ENCODE data around the gene MRAP2. TPM values are rescaled to one million over a fixed set of nuclear protein-coding genes. Genes with fewer than 3 reads are reported as not detected.
A peak's percentile ranks its signal among the peaks of the same experiment; 100 is the strongest.

The MRAP2 gene
- total RNA-seq (1 to 10 TPM in 2 of 4 donors, under 1 TPM in 2; 0.37 to 1.4 (median 0.92) TPM), polyA plus RNA-seq (0.63 TPM)
- long read RNA-seq, donor 1, partial matches to known transcripts, result 0 of 3 reads
- long read RNA-seq, donor 1, other reads (novel, unspliced or antisense), result 0 of 3 reads
- long read RNA-seq, donor 2, partial matches to known transcripts, result 0 of 1 reads
- long read RNA-seq, donor 2, other reads (novel, unspliced or antisense), result 0 of 1 reads
- long read RNA-seq, donor 3, partial matches to known transcripts, result 0 of 3 reads
- long read RNA-seq, donor 3, other reads (novel, unspliced or antisense), result 0 of 3 reads
- long read RNA-seq, donor 4, partial matches to known transcripts, result 0 of 2 reads
- long read RNA-seq, donor 4, other reads (novel, unspliced or antisense), result 0 of 2 reads

DNA sequence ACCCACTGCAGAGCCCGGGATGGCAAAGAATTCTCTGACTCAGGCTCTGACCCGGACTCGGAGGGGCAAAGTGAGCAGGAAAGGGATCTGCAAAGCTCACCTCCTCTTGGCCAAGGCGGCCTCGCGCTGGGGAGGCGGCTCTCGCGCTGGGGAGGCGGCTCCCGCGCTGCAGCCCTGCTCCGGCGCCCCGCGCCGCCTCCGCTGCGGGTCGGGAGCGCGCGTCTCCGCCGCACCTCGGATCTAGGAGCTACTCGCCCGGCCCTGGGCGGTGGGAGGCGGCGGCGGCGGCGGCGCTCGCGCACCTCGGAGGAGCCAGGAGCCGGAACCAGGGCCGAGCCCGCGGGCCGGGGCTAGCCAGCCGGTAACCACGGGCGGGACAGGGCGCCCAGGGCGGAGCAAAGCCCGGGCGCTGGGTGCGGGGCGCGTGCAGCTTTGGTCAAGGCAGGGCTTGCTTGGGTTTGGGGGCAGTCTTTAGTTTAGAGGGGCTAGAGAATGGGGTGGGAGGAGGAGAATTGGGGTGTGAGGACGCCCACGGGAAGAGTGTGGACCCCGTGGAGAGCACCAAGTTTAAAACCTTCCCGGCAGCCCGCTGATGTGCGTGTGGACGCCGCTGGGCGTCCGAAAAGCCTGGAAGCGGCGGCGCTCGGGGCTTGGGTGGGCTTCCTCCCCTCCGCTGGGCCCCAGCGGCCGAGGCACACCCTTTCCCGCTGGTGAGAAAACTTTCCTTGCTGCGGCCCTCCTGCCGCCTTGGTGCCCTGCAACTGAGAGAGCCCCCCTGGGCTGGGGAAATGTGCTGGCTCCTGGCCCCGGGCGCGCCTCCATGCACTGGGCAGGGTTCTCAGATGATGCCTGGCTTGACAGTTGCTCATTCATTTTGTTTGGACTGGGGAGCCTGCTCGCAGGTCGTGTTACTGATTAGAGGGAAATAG lies at the start of gene MRAP2:
Gene MRAP2 (plus strand): TSS at position 250 of the 929 bp plus-strand sequence. CDS start 21,547 bp downstream, outside the sequence.
- Histone ChIP-seq H3K27ac (ENCODE audit: low read length) (no peak within 1 kb of the TSS), H3K4me1 (ENCODE audit: control insufficient read depth, insufficient read depth, low read length) (no peaks in the 10 kb centered on the region), H3K9me3 (ENCODE audit: control insufficient read depth, low read length) (no peaks in the 10 kb centered on the region), H3K4me3 (ENCODE audit: low read length) (peak within 1 kb of the TSS; percentile 81), H3K27me3 (ENCODE audit: control insufficient read depth, insufficient read depth) (peaks cover 3% of the 10 kb centered on the region)
- peak; percentile 89 to 90 for ATAC-seq
- intact Hi-C loops (cut with DNase I), result no loop called here
- WGBS, result under 1% methylated on average over 78 of the region's 78 CpGs
- peak; percentile 37 to 72 (median 65) for DNase-seq

- H3K4me1 ChIP-seq (ENCODE audit: control insufficient read depth, insufficient read depth, low read length), result no peaks in the 10 kb centered on the region
- no peak overlapping the region for H3K4me3 ChIP-seq (ENCODE audit: low read length)
- H3K9me3 ChIP-seq (ENCODE audit: control insufficient read depth, low read length), result no peaks in the 10 kb centered on the region
- H3K27me3 ChIP-seq (ENCODE audit: control insufficient read depth, insufficient read depth), result no peaks in the 10 kb centered on the region
- DNase-seq (no peak), ATAC-seq (no peak)
- H3K27ac ChIP-seq (ENCODE audit: low read length), result no peak overlapping the region
- WGBS, result 95% methylated on average over 1 of the region's 1 CpG
- intact Hi-C loops (cut with DNase I), result no loop called here
Observed at GRCh38 chr6:83984411-83984810, 49.2 kb upstream of the MRAP2 start.

GRCh38 chr6:83985308-83985713 lies 48.3 kb upstream of the MRAP2 start:
- WGBS, result 48% methylated on average over 1 of the region's 1 CpG
- ATAC-seq (no peak), DNase-seq (no peak)
- intact Hi-C loops (cut with DNase I), result no loop called here
- Histone ChIP-seq H3K4me3 (ENCODE audit: low read length) (no peak overlapping the region), H3K4me1 (ENCODE audit: control insufficient read depth, insufficient read depth, low read length) (no peaks in the 10 kb centered on the region), H3K27ac (ENCODE audit: low read length) (no peak overlapping the region), H3K27me3 (ENCODE audit: control insufficient read depth, insufficient read depth) (no peaks in the 10 kb centered on the region), H3K9me3 (ENCODE audit: control insufficient read depth, low read length) (no peaks in the 10 kb centered on the region)

DNA sequence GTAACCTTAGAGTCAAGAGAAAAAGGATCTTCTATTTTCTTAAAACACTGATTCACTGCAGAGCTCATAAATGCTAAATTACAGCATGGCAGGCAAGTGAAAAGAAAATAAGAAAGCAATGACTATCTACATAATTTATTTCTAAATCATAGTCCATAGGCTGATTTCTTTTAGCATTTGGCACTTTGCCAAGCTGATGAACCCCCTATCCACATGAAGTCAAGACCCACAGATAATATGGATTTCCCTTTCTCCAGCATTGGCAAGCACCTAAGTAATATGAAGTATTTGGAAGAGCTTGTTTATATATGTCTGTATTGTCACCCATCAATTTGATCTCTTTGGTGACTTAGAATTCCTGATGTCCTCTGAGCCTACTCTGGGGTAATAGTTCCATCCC lies 47.9 kb upstream of the MRAP2 start:
- H3K4me3 ChIP-seq (ENCODE audit: low read length), result no peak overlapping the region
- no peaks in the 10 kb centered on the region for H3K9me3 ChIP-seq (ENCODE audit: control insufficient read depth, low read length)
- H3K27ac ChIP-seq (ENCODE audit: low read length), result no peak overlapping the region
- intact Hi-C loops (cut with DNase I), result no loop called here
- DNase-seq (no peak), ATAC-seq (no peak)
- H3K4me1 ChIP-seq (ENCODE audit: control insufficient read depth, insufficient read depth, low read length), result no peaks in the 10 kb centered on the region
- H3K27me3 ChIP-seq (ENCODE audit: control insufficient read depth, insufficient read depth), result no peaks in the 10 kb centered on the region

DNA sequence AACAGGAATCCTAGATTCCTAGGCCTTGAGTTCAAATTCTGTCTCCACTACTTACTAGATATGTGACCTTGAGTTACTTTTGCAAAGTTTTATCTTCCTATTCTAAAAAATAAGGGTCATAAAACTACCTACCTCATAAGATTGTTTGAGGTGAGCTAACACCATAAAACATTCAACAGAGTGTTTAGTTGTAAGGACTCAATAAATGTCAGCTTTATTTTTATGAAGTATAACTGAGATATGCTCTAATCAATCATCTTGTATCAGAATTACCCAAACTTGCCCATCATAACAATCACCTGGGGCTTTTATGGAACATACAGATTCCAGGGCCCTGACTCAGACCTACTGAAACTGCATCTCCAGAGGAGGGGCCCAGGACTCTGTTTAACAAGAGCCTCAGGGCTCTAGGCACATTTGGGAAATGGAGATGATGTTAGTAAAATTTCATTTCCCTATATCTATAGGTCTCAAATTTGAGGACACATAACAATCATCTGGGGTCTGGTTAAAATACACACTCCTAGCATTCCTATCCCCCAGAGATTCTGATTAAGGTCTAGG lies 35.5 kb upstream of the MRAP2 start:
- Histone ChIP-seq H3K4me3 (ENCODE audit: low read length) (no peak overlapping the region), H3K4me1 (ENCODE audit: control insufficient read depth, insufficient read depth, low read length) (no peaks in the 10 kb centered on the region), H3K27ac (ENCODE audit: low read length) (no peak overlapping the region), H3K9me3 (ENCODE audit: control insufficient read depth, low read length) (no peaks in the 10 kb centered on the region), H3K27me3 (ENCODE audit: control insufficient read depth, insufficient read depth) (no peaks in the 10 kb centered on the region)
- intact Hi-C loops (cut with DNase I), result no loop called here
- DNase-seq (no peak), ATAC-seq (no peak)

GRCh38 chr6:84001119-84001518 lies 32.5 kb upstream of the MRAP2 start:
- H3K27ac ChIP-seq (ENCODE audit: low read length), result no peak overlapping the region
- H3K4me3 ChIP-seq (ENCODE audit: low read length), result no peak overlapping the region
- ATAC-seq (no peak), DNase-seq (no peak)
- no peaks in the 10 kb centered on the region for H3K27me3 ChIP-seq (ENCODE audit: control insufficient read depth, insufficient read depth)
- no peaks in the 10 kb centered on the region for H3K4me1 ChIP-seq (ENCODE audit: control insufficient read depth, insufficient read depth, low read length)
- intact Hi-C loops (cut with DNase I), result no loop called here
- H3K9me3 ChIP-seq (ENCODE audit: control insufficient read depth, low read length), result no peaks in the 10 kb centered on the region
- 85% methylated on average over 3 of the region's 3 CpGs for WGBS

GRCh38 chr6:84002226-84002625 lies 31.3 kb upstream of the MRAP2 start:
- intact Hi-C loops (cut with DNase I), result no loop called here
- no peak for ATAC-seq
- H3K27ac ChIP-seq (ENCODE audit: low read length), result no peak overlapping the region
- no peak overlapping the region for H3K4me3 ChIP-seq (ENCODE audit: low read length)
- WGBS, result 63% methylated on average over 2 of the region's 2 CpGs
- DNase-seq, result no peak
- no peaks in the 10 kb centered on the region for H3K4me1 ChIP-seq (ENCODE audit: control insufficient read depth, insufficient read depth, low read length)
- H3K9me3 ChIP-seq (ENCODE audit: control insufficient read depth, low read length), result no peaks in the 10 kb centered on the region
- H3K27me3 ChIP-seq (ENCODE audit: control insufficient read depth, insufficient read depth), result no peaks in the 10 kb centered on the region

DNA sequence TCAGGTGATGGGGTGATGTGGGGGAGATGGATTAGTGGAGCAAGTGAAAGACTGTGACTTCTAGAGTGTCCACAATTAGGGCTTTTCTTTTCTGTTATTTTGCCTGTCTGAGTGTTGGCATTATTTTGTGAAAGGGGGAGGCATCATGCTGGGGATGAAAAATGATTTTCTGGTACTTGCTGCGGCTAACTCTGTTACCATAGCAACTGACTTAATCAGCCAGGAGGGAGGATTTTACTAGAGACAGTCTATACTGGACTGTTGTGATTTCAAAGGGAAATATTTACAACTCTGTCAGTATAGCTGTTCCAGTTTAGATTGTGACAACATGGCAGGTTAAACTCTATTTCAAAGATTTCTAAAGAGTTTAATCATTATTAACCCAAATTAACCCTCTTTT lies 30.4 kb upstream of the MRAP2 start:
- Histone ChIP-seq H3K4me1 (ENCODE audit: control insufficient read depth, insufficient read depth, low read length) (no peaks in the 10 kb centered on the region), H3K27me3 (ENCODE audit: control insufficient read depth, insufficient read depth) (no peaks in the 10 kb centered on the region), H3K9me3 (ENCODE audit: control insufficient read depth, low read length) (no peaks in the 10 kb centered on the region), H3K27ac (ENCODE audit: low read length) (no peak overlapping the region), H3K4me3 (ENCODE audit: low read length) (no peak overlapping the region)
- 52% methylated on average over 1 of the region's 1 CpG for WGBS
- ATAC-seq (no peak), DNase-seq (no peak)
- intact Hi-C loops (cut with DNase I), result no loop called here

DNA sequence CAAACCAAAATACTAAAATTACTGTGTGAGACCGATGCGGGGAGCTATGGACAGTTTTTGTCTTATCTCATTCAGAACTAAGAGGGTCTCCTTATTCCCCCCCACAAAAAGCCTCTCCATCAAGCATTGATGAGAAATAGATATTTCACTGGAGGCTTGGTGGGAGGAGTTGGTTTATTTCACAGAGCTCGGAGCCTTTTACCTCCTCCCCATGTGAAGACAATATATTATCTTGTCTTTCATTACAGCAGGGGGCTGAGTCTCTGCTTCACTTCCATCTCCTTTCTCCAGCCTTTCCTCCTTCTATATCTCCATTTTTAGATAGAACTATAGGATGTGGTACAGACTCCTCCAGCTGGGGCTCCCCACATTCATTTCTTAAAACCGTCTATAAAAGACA lies 29.9 kb upstream of the MRAP2 start:
- H3K9me3 ChIP-seq (ENCODE audit: control insufficient read depth, low read length), result no peaks in the 10 kb centered on the region
- H3K27me3 ChIP-seq (ENCODE audit: control insufficient read depth, insufficient read depth), result no peaks in the 10 kb centered on the region
- H3K4me3 ChIP-seq (ENCODE audit: low read length), result no peak overlapping the region
- no peak for DNase-seq
- H3K27ac ChIP-seq (ENCODE audit: low read length), result no peak overlapping the region
- intact Hi-C loops (cut with DNase I), result no loop called here
- 71% methylated on average over 4 of the region's 4 CpGs for WGBS
- no peak for ATAC-seq
- no peaks in the 10 kb centered on the region for H3K4me1 ChIP-seq (ENCODE audit: control insufficient read depth, insufficient read depth, low read length)

DNA sequence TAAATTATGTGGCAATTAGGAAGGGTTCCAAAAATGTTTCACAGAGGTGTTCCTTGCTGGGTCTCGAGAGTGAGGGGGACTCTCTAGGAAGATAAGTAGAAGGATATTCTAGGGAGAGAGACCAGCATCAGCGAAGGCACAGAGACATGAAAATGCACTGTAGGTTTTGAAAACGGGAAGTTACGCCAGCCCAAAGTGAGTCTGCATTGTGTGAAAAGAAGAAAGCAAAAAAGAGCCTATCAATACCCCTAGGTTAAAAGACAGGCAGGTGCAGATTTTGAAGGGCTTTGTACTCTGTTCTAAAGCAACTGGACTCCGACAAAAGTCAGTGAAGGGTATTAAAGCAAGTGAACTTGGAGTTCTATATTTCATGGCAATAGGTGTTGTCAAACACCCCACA lies 25.7 kb upstream of the MRAP2 start:
- WGBS, result 83% methylated on average over 5 of the region's 5 CpGs
- intact Hi-C loops (cut with DNase I), result no loop called here

DNA sequence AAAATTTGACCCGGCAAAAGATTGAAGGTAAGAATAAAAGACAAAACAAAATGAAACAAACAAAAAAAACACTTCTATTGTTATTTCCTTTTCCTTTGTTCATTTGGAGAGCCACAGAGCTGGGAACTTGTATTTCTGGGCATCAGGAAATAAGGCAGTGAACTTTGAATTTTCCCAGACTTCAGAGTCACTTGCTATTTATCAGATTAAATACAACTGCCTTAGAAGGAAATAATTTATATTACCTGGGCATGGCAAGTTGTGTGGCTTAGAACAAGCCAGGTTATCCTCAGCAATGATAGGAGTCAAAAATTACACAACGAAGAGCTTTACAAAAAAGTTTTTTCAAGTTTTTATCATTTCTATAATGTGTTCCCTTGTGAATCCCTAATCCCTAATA lies 20.2 kb upstream of the MRAP2 start:
- intact Hi-C loops (cut with DNase I), result no loop called here
- no peak for ATAC-seq
- WGBS, result 77% methylated on average over 2 of the region's 2 CpGs

More for the DNA sequence above, 25.7 kb upstream of the MRAP2 start:
- Histone ChIP-seq H3K4me1 (ENCODE audit: control insufficient read depth, insufficient read depth, low read length) (no peaks in the 10 kb centered on the region), H3K27ac (ENCODE audit: low read length) (no peak overlapping the region), H3K27me3 (ENCODE audit: control insufficient read depth, insufficient read depth) (no peaks in the 10 kb centered on the region), H3K9me3 (ENCODE audit: control insufficient read depth, low read length) (no peaks in the 10 kb centered on the region), H3K4me3 (ENCODE audit: low read length) (no peak overlapping the region)
- ATAC-seq (no peak), DNase-seq (no peak)

More for the DNA sequence above, 20.2 kb upstream of the MRAP2 start:
- H3K27me3 ChIP-seq (ENCODE audit: control insufficient read depth, insufficient read depth), result no peaks in the 10 kb centered on the region
- H3K9me3 ChIP-seq (ENCODE audit: control insufficient read depth, low read length), result no peaks in the 10 kb centered on the region
- DNase-seq, result no peak
- no peak overlapping the region for H3K27ac ChIP-seq (ENCODE audit: low read length)
- H3K4me3 ChIP-seq (ENCODE audit: low read length), result no peak overlapping the region
- no peaks in the 10 kb centered on the region for H3K4me1 ChIP-seq (ENCODE audit: control insufficient read depth, insufficient read depth, low read length)
